OCI-LY7 (cell line): ENCODE results near the gene KXD1.

Source experiments
- EZH2phosphoT487 ChIP-seq: fragments of 200-600 bp; sonication (generic); IDR thresholded peaks from 2 replicates; pipeline ENCODE4 v1.6.1; 2018; ENCODE audit warnings: low read depth, borderline replicate concordance, mild to moderate bottlenecking, mixed run types, antibody characterized with exemption, low read length, moderate library complexity, mixed read lengths
- TF ChIP-seq, protein P1 (sequence below): fragments of 200-600 bp; sonication (generic); conservative IDR thresholded peaks from 2 replicates; pipeline ENCODE4 v1.5.1; 2014; ENCODE audit warnings: mild to moderate bottlenecking, antibody characterized with exemption, low read length, moderate library complexity, mixed read lengths

DNA sequence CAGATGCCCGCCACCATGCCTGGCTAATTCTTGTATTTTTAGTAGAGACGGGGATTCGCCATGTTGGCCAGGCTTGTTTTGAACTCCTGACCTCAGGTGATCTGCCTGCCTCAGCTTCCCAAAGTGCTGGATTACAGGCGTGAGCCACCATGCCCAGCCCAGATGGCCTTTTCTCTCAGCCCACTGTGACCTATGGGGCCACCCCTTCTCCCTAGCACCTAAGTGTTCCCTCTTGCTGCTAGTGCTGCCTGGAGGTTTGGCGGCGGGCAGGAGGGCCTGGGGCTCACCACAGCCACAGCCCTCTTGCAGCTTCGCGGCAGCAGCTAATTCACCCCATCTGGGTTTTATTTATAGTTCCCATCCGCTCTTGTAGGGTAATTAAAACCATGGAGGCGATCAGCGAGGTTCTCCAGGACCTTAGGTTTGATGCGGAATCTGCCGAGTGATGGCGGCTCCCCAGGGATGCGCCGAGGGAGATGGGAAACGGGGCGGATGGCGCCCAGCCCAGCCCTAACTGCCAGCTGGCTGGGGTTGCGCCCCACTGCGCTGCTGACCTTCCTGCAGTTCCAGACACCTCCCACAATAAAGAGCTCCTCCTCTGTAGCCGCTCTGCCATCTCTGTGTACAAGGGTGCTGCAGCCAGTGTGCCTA lies 34.2 kb downstream of the KXD1 start:
- TF ChIP-seq, protein P1, sequence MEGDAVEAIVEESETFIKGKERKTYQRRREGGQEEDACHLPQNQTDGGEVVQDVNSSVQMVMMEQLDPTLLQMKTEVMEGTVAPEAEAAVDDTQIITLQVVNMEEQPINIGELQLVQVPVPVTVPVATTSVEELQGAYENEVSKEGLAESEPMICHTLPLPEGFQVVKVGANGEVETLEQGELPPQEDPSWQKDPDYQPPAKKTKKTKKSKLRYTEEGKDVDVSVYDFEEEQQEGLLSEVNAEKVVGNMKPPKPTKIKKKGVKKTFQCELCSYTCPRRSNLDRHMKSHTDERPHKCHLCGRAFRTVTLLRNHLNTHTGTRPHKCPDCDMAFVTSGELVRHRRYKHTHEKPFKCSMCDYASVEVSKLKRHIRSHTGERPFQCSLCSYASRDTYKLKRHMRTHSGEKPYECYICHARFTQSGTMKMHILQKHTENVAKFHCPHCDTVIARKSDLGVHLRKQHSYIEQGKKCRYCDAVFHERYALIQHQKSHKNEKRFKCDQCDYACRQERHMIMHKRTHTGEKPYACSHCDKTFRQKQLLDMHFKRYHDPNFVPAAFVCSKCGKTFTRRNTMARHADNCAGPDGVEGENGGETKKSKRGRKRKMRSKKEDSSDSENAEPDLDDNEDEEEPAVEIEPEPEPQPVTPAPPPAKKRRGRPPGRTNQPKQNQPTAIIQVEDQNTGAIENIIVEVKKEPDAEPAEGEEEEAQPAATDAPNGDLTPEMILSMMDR = no peak
- no peak for TF ChIP-seq EZH2phosphoT487
